Measurements from ENCODE around the gene REG1A.

Gene REG1A, protein sequence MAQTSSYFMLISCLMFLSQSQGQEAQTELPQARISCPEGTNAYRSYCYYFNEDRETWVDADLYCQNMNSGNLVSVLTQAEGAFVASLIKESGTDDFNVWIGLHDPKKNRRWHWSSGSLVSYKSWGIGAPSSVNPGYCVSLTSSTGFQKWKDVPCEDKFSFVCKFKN

DNA sequence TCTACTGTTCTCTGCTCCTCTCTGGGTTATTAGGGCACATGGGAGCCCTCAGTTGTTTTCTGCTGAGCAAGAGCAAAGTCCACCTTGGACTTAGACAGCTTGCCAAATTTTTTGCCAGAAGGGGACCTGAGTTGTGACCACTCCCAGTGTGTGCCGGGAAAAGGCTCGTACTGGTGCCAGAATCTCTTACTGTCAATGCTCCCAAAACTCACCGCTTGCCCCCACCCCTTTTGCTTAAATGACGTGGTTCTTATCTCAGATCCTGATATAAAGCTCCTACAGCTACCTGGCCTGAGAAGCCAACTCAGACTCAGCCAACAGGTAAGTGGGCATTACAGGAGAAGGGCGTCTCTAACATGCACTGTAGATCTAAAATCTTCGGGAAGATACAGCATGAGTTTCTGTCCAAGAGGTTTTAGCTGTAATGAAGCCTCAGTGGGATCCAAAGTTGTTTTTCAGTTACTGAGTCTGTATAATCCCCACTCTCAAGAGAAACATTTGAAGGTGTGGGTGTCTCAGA, at the start of gene REG1A:
Gene REG1A (plus strand): TSS at position 295 of the 520 bp plus-strand sequence. CDS start 374 bp downstream, outside the sequence.
- Mint-ChIP-seq H3K4me1 (no peaks in the 10 kb centered on the region), H3K9me3 (peaks cover 26% of the 10 kb centered on the region), H3K4me3 (no peak within 1 kb of the TSS), H3K36me3 (ENCODE audit: insufficient read depth) (peaks cover 2% of the 10 kb centered on the region), H3K27ac (ENCODE audit: low read depth) (no peak within 1 kb of the TSS), H3K27me3 (no peaks in the 10 kb centered on the region)
- DNase-seq (ENCODE audit: low spot score in 2 of 2) (no peak), ATAC-seq (replicated peaks; ENCODE audit: extremely low read depth, poor library complexity, severe bottlenecking) (no peak)

DNA sequence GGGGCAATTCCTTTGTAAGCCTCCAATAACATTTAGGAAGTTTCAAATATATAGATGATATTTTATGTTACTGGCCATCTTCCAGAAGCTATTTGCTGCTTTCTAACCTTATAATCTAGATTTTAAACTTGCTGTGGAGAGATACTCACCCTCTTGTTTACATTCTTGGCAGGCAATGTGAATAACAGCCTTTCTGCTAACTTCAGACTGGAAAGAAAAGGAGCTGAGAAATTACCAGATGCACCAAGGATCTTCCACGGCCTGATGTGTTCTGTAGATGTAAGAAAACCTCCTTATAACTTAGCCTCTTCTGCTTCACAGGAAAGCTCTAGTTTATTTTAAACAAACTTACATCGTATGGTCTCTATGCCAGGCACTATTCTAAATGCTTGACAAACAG, 49.2 kb upstream of the REG1A start:
- H3K36me3 Mint-ChIP-seq (ENCODE audit: insufficient read depth) = no peaks in the 10 kb centered on the region
- no peaks in the 10 kb centered on the region for H3K27me3 Mint-ChIP-seq
- H3K4me1 Mint-ChIP-seq = no peaks in the 10 kb centered on the region
- H3K9me3 Mint-ChIP-seq = peaks cover 38% of the 10 kb centered on the region
- no peak for DNase-seq (ENCODE audit: low spot score in 2 of 2)
- no peak for ATAC-seq (replicated peaks; ENCODE audit: extremely low read depth, poor library complexity, severe bottlenecking)
- H3K4me3 Mint-ChIP-seq = no peak overlapping the region
- H3K27ac Mint-ChIP-seq (ENCODE audit: low read depth) = no peak overlapping the region

DNA sequence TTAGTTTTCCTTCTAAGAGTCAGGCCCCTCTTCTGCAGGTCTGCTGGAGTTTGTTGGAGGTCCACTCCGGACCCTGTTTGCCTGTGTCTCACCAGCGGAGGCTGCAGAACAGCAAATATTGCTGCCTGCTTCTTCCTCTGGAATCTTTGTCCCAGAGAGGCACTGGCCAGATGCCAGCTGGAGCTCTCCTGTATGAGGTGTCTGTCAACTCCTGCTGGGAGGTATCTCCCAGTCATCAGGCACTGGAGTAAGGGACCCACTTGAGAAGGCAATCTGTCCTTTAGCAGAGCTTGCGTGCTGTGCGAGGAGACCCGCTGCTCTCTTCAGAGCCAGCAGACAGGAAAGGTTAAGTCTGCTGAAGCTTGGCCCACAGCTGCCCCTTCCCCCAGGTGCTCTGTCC, 37.3 kb upstream of the REG1A start:
- Mint-ChIP-seq H3K9me3 (peaks cover 27% of the 10 kb centered on the region), H3K4me1 (no peaks in the 10 kb centered on the region), H3K4me3 (no peak overlapping the region), H3K36me3 (ENCODE audit: insufficient read depth) (no peaks in the 10 kb centered on the region), H3K27ac (ENCODE audit: low read depth) (no peak overlapping the region), H3K27me3 (no peaks in the 10 kb centered on the region)
- ATAC-seq (replicated peaks; ENCODE audit: extremely low read depth, poor library complexity, severe bottlenecking) = no peak
- no peak for DNase-seq (ENCODE audit: low spot score in 2 of 2)

DNA sequence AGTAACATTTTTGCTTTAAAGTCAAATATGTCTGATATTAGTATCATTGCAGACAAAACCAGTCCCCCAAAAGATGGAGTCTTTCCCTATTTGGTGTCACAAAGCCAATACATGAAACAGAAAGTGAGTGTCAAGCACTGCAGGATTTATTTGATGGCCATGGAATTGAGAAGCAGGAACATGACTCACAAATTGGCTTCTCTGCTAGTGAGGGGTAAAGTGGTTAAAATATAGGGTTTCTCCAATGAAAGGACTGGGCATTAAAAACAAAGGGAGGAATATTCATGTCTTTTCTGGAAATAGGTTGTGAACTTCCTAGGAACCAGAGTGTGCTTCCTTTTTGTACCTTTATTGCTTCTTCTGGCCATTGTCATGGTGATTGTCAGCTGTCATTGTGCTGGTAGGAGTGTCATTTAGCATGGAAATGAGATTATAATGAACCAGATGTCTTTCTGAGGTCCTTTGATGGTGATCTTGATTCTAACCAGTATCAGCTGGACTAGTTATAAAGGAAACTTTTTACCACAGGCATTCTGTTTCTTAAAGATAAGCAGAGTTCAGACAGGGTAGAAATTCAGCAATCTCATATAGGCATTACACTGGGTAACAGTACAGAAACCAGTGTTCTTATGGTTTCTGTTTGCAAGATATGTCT, 36.6 kb upstream of the REG1A start:
- H3K4me1 Mint-ChIP-seq = no peaks in the 10 kb centered on the region
- DNase-seq (ENCODE audit: low spot score in 2 of 2) = no peak
- no peak overlapping the region for H3K4me3 Mint-ChIP-seq
- H3K9me3 Mint-ChIP-seq = peaks cover 27% of the 10 kb centered on the region
- no peaks in the 10 kb centered on the region for H3K27me3 Mint-ChIP-seq
- ATAC-seq (replicated peaks; ENCODE audit: extremely low read depth, poor library complexity, severe bottlenecking) = no peak
- H3K27ac Mint-ChIP-seq (ENCODE audit: low read depth) = no peak overlapping the region
- no peaks in the 10 kb centered on the region for H3K36me3 Mint-ChIP-seq (ENCODE audit: insufficient read depth)

DNA sequence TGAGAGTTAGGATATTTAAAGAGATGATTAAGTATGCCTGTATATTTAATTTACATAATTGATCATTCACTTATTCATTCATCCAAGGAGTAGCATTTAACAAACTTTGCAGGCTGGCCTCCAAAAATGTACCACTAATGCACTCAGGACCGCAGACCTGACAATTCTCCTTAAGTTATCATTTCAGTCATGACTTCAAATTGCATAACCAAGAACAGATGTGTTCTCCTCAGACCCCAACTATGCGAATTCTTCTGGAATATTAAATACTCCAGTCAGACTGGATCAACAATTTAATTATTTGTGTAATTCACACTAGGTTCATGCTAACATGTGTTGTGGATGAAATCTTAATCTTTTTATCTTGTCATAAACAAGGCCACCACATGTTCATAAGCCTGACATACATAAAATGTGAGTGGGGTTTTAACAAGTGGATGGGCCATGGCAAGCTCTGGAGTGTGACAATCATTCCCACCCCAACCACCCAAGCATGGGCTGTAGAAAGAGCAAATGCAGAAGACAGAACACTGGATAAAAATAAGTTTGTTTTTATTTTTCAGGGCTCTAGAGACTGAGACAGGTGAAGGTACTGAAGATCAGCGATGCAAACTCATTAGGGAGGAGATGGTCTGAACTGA, 35.7 kb upstream of the REG1A start:
- Mint-ChIP-seq H3K36me3 (ENCODE audit: insufficient read depth) (no peaks in the 10 kb centered on the region), H3K4me3 (no peak overlapping the region), H3K27me3 (no peaks in the 10 kb centered on the region), H3K27ac (ENCODE audit: low read depth) (no peak overlapping the region), H3K9me3 (peaks cover 20% of the 10 kb centered on the region), H3K4me1 (no peaks in the 10 kb centered on the region)
- ATAC-seq (replicated peaks; ENCODE audit: extremely low read depth, poor library complexity, severe bottlenecking) = no peak
- no peak for DNase-seq (ENCODE audit: low spot score in 2 of 2)

DNA sequence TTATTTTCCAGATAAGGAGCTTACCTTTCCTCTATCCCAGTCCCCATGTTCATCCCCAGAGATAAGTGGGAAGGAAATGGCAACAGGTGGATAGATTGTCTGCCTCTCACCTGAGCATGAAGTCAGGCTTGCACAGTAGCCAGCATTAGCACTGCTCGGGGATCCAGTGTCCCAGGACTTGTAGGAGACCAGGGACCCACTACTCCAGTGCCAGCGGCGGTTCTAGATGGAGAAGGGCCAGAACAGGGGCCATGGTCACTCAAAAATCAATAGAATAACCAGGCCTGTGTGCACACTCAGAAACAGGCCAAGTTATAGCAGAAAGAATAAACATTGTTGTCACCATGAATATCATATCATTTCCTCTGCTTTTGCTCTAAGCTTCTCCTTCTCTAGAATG, 34.9 kb upstream of the REG1A start:
- H3K4me1 Mint-ChIP-seq = no peaks in the 10 kb centered on the region
- H3K27me3 Mint-ChIP-seq = no peaks in the 10 kb centered on the region
- no peak overlapping the region for H3K27ac Mint-ChIP-seq (ENCODE audit: low read depth)
- H3K4me3 Mint-ChIP-seq = no peak overlapping the region
- DNase-seq (ENCODE audit: low spot score in 2 of 2) = no peak
- peaks cover 17% of the 10 kb centered on the region for H3K9me3 Mint-ChIP-seq
- H3K36me3 Mint-ChIP-seq (ENCODE audit: insufficient read depth) = no peaks in the 10 kb centered on the region
- no peak for ATAC-seq (replicated peaks; ENCODE audit: extremely low read depth, poor library complexity, severe bottlenecking)

DNA sequence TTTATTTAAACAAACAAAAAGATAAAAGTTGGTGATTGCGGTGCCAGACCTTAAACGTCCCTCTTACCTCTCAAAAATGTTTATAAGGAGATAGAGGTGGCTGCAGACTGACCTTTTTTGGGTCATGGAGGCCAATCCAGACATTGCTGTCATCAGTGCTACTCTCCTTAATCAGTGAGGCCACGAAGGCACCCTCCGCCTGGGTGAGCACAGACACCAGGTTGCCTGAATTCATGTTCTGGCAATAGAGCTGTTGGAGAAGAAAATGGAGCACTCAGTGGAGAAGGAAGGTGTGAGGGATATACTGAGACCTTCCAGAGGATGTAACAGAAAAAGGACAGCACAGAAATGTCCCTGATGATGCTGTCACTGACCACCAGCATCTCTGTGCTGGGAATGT, 34.0 kb upstream of the REG1A start:
- peaks cover 10% of the 10 kb centered on the region for H3K9me3 Mint-ChIP-seq
- H3K36me3 Mint-ChIP-seq (ENCODE audit: insufficient read depth) = no peaks in the 10 kb centered on the region
- H3K4me1 Mint-ChIP-seq = no peaks in the 10 kb centered on the region
- no peak for ATAC-seq (replicated peaks; ENCODE audit: extremely low read depth, poor library complexity, severe bottlenecking)
- no peak overlapping the region for H3K4me3 Mint-ChIP-seq
- H3K27me3 Mint-ChIP-seq = no peaks in the 10 kb centered on the region
- no peak for DNase-seq (ENCODE audit: low spot score in 2 of 2)
- no peak overlapping the region for H3K27ac Mint-ChIP-seq (ENCODE audit: low read depth)

DNA sequence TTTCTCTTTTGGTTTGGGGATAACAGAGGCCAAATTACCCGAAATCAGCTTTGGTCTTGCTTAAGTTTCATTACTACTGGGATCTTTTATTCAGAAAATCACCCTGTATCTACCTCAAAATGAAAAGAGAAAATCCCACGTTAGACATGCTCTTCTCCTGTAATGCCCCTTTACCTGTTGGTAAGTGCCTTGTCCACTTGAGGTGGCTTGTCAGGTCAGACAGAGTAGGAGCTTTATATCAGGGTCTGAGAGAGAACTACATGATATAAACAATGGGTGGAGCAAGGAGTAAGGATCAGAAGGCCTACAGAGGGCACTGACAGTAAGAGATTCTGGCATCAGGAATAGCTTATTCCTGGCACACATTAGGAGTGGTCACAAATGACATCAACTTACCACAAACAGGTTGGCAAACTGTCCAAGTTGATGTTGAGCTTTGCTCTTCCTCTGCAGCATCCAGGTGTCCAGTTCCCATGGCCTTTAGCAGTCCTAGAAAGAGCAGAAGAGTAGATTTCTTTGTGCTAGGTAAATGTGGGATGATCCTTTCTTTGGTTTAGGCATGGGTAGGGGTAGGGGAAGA, 32.4 kb upstream of the REG1A start, which contains the start of gene REG1B:
Gene REG1B (minus strand): TSS at position 209 of the 580 bp plus-strand sequence. CDS start 381 bp downstream, outside the sequence.
- H3K4me1 Mint-ChIP-seq = no peaks in the 10 kb centered on the region
- H3K9me3 Mint-ChIP-seq = peaks cover 1% of the 10 kb centered on the region
- no peaks in the 10 kb centered on the region for H3K27me3 Mint-ChIP-seq
- no peak within 1 kb of the TSS for H3K27ac Mint-ChIP-seq (ENCODE audit: low read depth)
- H3K4me3 Mint-ChIP-seq = no peak within 1 kb of the TSS
- H3K36me3 Mint-ChIP-seq (ENCODE audit: insufficient read depth) = no peaks in the 10 kb centered on the region
- DNase-seq (ENCODE audit: low spot score in 2 of 2) = no peak
- no peak for ATAC-seq (replicated peaks; ENCODE audit: extremely low read depth, poor library complexity, severe bottlenecking)

DNA sequence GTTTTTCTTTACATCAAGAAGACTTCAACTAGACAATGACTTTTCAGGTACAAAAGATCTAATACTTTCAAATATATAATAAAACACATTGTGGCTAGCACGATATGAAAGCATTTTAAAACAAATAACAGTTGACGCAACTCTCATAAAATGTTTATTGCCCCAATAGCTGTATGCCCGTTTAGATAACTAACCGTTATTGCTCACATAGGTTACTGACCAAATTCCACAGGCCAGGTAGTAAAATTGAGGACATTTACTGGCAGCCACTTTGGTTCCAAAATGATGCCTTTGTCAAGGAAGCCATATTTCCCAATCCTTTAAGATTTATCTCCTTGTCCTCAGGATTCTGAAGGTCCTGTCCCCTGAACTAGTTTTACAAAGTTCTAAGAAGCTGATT, 29.6 kb upstream of the REG1A start:
- ATAC-seq (replicated peaks; ENCODE audit: extremely low read depth, poor library complexity, severe bottlenecking) (no peak), DNase-seq (ENCODE audit: low spot score in 2 of 2) (no peak)
- Mint-ChIP-seq H3K27ac (ENCODE audit: low read depth) (no peak overlapping the region), H3K36me3 (ENCODE audit: insufficient read depth) (no peaks in the 10 kb centered on the region), H3K4me1 (no peaks in the 10 kb centered on the region), H3K4me3 (no peak overlapping the region), H3K27me3 (no peaks in the 10 kb centered on the region), H3K9me3 (no peaks in the 10 kb centered on the region)

DNA sequence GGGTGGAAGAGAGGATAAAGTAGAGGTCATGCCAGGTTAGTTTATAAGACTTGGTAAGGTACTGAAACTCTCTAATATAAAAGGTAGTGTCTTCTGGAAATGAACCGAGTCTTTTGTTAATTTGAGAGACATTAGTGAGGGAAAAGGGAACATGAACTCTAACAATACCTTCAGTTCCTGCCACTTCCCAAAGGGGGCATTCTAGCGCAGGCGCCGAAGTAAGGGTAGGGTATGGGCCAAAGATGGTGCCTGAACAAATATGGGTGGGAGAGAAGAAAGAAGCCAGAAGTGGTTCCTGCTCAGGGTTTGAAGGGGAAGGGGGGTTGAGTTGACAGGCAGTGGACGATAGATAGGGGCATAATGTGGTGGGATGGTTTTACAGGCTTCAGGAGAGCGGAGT, 22.4 kb upstream of the REG1A start:
- H3K27me3 Mint-ChIP-seq = no peaks in the 10 kb centered on the region
- ATAC-seq (replicated peaks; ENCODE audit: extremely low read depth, poor library complexity, severe bottlenecking) (no peak), DNase-seq (ENCODE audit: low spot score in 2 of 2) (no peak)
- H3K4me3 Mint-ChIP-seq = no peak overlapping the region
- no peak overlapping the region for H3K27ac Mint-ChIP-seq (ENCODE audit: low read depth)
- peaks cover 16% of the 10 kb centered on the region for H3K9me3 Mint-ChIP-seq
- no peaks in the 10 kb centered on the region for H3K4me1 Mint-ChIP-seq
- no peaks in the 10 kb centered on the region for H3K36me3 Mint-ChIP-seq (ENCODE audit: insufficient read depth)

DNA sequence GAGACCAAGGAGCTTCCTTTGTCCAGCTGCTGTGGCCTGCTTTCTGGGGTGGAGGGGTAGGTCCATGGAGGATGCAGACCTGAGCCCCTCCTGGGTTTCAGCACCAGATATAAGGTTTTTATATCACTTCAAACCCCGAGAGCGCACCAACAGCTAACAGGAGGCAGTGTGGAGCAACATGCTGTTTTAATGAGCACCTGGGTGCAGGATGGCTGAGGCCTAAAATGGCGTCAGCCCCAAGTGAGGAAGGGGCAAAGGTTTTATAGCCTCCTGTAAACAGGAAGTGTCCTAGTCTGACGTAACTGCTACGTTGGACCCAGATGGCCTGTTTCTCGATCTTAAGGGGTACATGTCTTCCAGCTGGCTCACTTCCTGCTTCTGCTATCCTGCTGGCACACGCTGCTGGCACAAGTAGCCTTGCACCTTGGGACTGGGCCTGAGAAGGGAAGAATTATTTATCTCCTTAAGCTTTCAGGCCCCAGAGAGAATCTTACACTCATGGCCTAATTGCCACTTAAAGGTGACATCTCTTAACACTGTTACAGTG, 21.1 kb upstream of the REG1A start:
- DNase-seq (ENCODE audit: low spot score in 2 of 2) (no peak), ATAC-seq (replicated peaks; ENCODE audit: extremely low read depth, poor library complexity, severe bottlenecking) (no peak)
- Mint-ChIP-seq H3K4me1 (no peaks in the 10 kb centered on the region), H3K27ac (ENCODE audit: low read depth) (no peak overlapping the region), H3K9me3 (peaks cover 20% of the 10 kb centered on the region), H3K27me3 (no peaks in the 10 kb centered on the region), H3K4me3 (no peak overlapping the region), H3K36me3 (ENCODE audit: insufficient read depth) (no peaks in the 10 kb centered on the region)

DNA sequence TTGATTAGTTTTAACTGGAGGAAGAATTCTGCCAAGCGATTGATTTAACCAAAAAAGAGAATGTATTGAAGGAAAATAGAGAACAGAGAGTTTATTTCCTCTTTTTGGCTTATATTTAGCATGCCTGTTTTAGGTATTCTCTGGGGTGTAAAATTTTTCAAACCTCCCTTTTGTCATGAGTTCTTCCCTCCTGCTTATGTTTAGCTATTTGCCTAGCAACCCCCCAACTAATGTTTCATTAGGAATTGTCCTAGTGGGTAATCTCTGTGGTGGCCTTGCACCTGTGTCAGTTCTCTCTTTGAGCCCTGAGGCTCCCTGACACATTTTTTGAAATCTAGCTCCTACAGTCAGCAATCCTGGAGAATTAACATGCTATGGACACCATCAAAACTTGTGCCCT, 20.0 kb upstream of the REG1A start:
- Mint-ChIP-seq H3K27me3 (no peaks in the 10 kb centered on the region), H3K4me1 (no peaks in the 10 kb centered on the region), H3K27ac (ENCODE audit: low read depth) (no peak overlapping the region), H3K4me3 (no peak overlapping the region), H3K9me3 (peaks cover 21% of the 10 kb centered on the region), H3K36me3 (ENCODE audit: insufficient read depth) (no peaks in the 10 kb centered on the region)
- no peak for ATAC-seq (replicated peaks; ENCODE audit: extremely low read depth, poor library complexity, severe bottlenecking)
- no peak for DNase-seq (ENCODE audit: low spot score in 2 of 2)

Data from central memory CD8-positive, alpha-beta T cell (primary cell).